Measurements from ENCODE around the gene SCLT1.

Gene SCLT1

DNA sequence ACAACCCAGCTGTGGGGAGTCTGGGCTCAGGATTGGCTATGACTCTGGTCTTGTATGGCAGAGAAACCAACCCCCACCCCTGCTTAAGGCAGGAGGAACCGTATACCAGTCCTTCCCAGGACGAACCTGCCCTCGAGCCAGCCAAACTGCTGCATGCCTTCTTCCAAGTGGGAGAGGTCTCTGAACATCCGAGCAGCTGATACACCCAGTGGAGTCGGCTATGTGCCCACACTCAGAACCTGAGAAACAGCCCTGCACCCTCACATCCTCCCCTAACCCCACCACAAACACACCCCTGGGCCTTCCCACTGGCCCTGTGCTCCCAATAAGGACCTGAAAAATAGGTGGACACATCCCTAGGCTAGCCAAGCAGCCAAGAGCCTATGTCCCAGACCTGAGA, 24.4 kb upstream of the SCLT1 start:
- Histone ChIP-seq H3K9me3 (ENCODE audit: insufficient read depth, low read length) (no peaks in the 10 kb centered on the region), H3K27me3 (ENCODE audit: insufficient read depth, insufficient read length) (no peaks in the 10 kb centered on the region), H3K9ac (ENCODE audit: insufficient read length, low read depth) (no peak overlapping the region), H3K36me3 (ENCODE audit: insufficient read depth, insufficient read length, low read length) (no peaks in the 10 kb centered on the region), H3K4me1 (ENCODE audit: insufficient read depth, insufficient read length) (no peaks in the 10 kb centered on the region), H3K4me3 (ENCODE audit: insufficient read length, low read depth) (no peak overlapping the region)
- no peak for DNase-seq (ENCODE audit: low read depth, low spot score)
- TF ChIP-seq ZNF274 (IDR thresholded peaks at IDR 0.05; ENCODE audit: low read depth, low read length) = no peak
- TF ChIP-seq SUZ12 (IDR thresholded peaks at IDR 0.05; ENCODE audit: extremely low read depth, insufficient read depth, insufficient read length) = no peak
- TF ChIP-seq YY1 (IDR thresholded peaks at IDR 0.05; ENCODE audit: insufficient read depth, insufficient read length) = no peak

GRCh38 chr4:129113919-129114318, 20.6 kb upstream of the SCLT1 start:
- no peak for DNase-seq (ENCODE audit: low read depth, low spot score)
- TF ChIP-seq SUZ12 (IDR thresholded peaks at IDR 0.05; ENCODE audit: extremely low read depth, insufficient read depth, insufficient read length) (no peak), YY1 (IDR thresholded peaks at IDR 0.05; ENCODE audit: insufficient read depth, insufficient read length) (no peak), ZNF274 (IDR thresholded peaks at IDR 0.05; ENCODE audit: low read depth, low read length) (no peak)
- no peaks in the 10 kb centered on the region for H3K9me3 ChIP-seq (ENCODE audit: insufficient read depth, low read length)
- no peaks in the 10 kb centered on the region for H3K4me1 ChIP-seq (ENCODE audit: insufficient read depth, insufficient read length)
- no peak overlapping the region for H3K9ac ChIP-seq (ENCODE audit: insufficient read length, low read depth)
- H3K36me3 ChIP-seq (ENCODE audit: insufficient read depth, insufficient read length, low read length) = no peaks in the 10 kb centered on the region
- no peaks in the 10 kb centered on the region for H3K27me3 ChIP-seq (ENCODE audit: insufficient read depth, insufficient read length)
- H3K4me3 ChIP-seq (ENCODE audit: insufficient read length, low read depth) = no peak overlapping the region

DNA sequence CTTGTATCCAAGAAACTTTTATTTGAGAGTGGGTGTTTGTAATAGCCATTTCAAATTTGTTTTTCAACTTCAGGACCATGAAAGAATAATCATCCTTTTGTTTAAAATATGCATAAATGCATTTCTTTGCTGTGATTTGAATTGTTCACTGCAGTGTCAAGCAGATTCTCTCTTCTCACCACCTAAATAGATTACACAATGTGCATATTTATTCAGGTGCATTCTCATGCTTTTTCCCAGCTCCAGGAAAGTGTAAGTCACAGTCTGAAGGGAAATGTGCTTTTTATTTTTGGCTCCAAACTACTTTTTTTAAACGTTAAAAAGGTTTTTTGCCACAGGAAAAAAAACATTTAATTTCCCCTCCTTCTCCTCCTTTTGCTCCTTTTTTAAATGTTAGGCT, 20.1 kb upstream of the SCLT1 start:
- Histone ChIP-seq H3K36me3 (ENCODE audit: insufficient read depth, insufficient read length, low read length) (no peaks in the 10 kb centered on the region), H3K27me3 (ENCODE audit: insufficient read depth, insufficient read length) (no peaks in the 10 kb centered on the region), H3K9ac (ENCODE audit: insufficient read length, low read depth) (no peak overlapping the region), H3K4me1 (ENCODE audit: insufficient read depth, insufficient read length) (no peaks in the 10 kb centered on the region), H3K9me3 (ENCODE audit: insufficient read depth, low read length) (no peaks in the 10 kb centered on the region), H3K4me3 (ENCODE audit: insufficient read length, low read depth) (no peak overlapping the region)
- no peak for DNase-seq (ENCODE audit: low read depth, low spot score)
- TF ChIP-seq ZNF274 (IDR thresholded peaks at IDR 0.05; ENCODE audit: low read depth, low read length) (no peak), SUZ12 (IDR thresholded peaks at IDR 0.05; ENCODE audit: extremely low read depth, insufficient read depth, insufficient read length) (no peak), YY1 (IDR thresholded peaks at IDR 0.05; ENCODE audit: insufficient read depth, insufficient read length) (no peak)

DNA sequence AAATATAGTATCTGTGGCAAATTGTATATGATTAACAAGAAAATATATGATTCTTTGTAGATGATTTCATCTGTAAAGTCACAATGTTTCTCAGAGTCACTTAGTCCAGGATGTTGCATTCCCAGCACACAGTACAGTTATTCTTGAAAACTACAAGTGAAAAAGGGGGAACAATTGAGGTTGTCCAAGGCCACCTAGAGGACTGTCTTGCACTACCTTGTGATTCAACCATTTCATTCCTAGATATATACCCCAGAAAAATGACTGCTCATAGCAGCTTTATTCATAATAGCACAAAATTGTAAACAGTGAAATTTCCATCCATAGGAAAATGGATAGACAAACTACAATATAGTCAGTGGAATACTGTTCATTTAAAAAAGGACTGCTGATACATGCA, 18.6 kb upstream of the SCLT1 start:
- no peaks in the 10 kb centered on the region for H3K9me3 ChIP-seq (ENCODE audit: insufficient read depth, low read length)
- DNase-seq (ENCODE audit: low read depth, low spot score) = no peak
- no peaks in the 10 kb centered on the region for H3K27me3 ChIP-seq (ENCODE audit: insufficient read depth, insufficient read length)
- H3K36me3 ChIP-seq (ENCODE audit: insufficient read depth, insufficient read length, low read length) = no peaks in the 10 kb centered on the region
- no peak overlapping the region for H3K4me3 ChIP-seq (ENCODE audit: insufficient read length, low read depth)
- H3K4me1 ChIP-seq (ENCODE audit: insufficient read depth, insufficient read length) = no peaks in the 10 kb centered on the region
- no peak overlapping the region for H3K9ac ChIP-seq (ENCODE audit: insufficient read length, low read depth)
- no peak for TF ChIP-seq YY1 (IDR thresholded peaks at IDR 0.05; ENCODE audit: insufficient read depth, insufficient read length)
- TF ChIP-seq ZNF274 (IDR thresholded peaks at IDR 0.05; ENCODE audit: low read depth, low read length) = no peak

- no peaks in the 10 kb centered on the region for H3K36me3 ChIP-seq (ENCODE audit: insufficient read depth, insufficient read length, low read length)
- no peak overlapping the region for H3K9ac ChIP-seq (ENCODE audit: insufficient read length, low read depth)
- no peaks in the 10 kb centered on the region for H3K27me3 ChIP-seq (ENCODE audit: insufficient read depth, insufficient read length)
- H3K4me3 ChIP-seq (ENCODE audit: insufficient read length, low read depth) = no peak overlapping the region
- TF ChIP-seq YY1 (IDR thresholded peaks at IDR 0.05; ENCODE audit: insufficient read depth, insufficient read length) (no peak), ZNF274 (IDR thresholded peaks at IDR 0.05; ENCODE audit: low read depth, low read length) (no peak), SUZ12 (IDR thresholded peaks at IDR 0.05; ENCODE audit: extremely low read depth, insufficient read depth, insufficient read length) (no peak)
- H3K9me3 ChIP-seq (ENCODE audit: insufficient read depth, low read length) = no peaks in the 10 kb centered on the region
- H3K4me1 ChIP-seq (ENCODE audit: insufficient read depth, insufficient read length) = no peaks in the 10 kb centered on the region
- DNase-seq (ENCODE audit: low read depth, low spot score) = no peak
Measured at GRCh38 chr4:129110931-129111330, 17.6 kb upstream of the SCLT1 start.

DNA sequence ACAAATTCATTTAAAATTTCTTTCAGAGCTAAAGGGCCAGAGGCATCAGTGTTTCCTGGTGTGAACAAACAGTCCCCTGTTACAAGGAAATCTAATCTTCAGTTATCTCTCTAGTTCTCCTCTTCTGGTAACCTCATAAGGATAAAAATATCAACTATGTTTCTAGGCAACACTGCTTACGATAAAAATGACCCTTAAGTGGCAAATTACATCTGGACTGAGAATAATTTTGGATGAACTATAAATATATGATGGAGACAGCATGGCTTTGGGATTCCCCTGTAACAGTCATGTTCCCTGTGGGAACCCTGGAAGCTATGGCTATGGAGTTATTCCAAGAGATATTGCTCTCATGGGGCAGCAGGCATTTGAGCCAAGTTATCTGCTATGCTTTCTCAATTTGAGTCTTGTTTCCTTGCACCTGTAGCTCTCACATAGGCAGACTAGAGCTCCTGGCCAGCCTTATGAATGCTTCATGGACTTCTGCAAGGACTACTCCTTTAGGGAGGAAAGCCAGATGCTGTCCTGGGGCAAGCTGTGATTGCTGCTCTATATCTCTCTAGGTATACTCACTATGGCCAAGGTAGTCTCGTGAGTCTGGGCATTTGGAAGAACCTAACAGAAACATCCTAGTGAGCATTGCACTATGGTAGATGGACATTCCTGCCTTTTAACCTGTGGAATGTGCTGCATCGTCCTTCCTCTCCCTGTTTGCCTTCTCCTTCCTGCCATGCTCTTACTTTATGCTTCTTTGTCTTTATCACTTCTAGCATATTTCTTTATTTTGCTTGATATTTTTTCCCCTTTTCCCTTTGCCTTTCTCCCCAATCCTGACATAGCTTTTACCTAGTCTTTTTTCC, 16.9 kb upstream of the SCLT1 start:
- no peak for DNase-seq (ENCODE audit: low read depth, low spot score)
- H3K4me3 ChIP-seq (ENCODE audit: insufficient read length, low read depth) = no peak overlapping the region
- no peak for TF ChIP-seq SUZ12 (IDR thresholded peaks at IDR 0.05; ENCODE audit: extremely low read depth, insufficient read depth, insufficient read length)
- TF ChIP-seq YY1 (IDR thresholded peaks at IDR 0.05; ENCODE audit: insufficient read depth, insufficient read length) = no peak
- no peak for TF ChIP-seq ZNF274 (IDR thresholded peaks at IDR 0.05; ENCODE audit: low read depth, low read length)
- no peak overlapping the region for H3K9ac ChIP-seq (ENCODE audit: insufficient read length, low read depth)
- no peaks in the 10 kb centered on the region for H3K27me3 ChIP-seq (ENCODE audit: insufficient read depth, insufficient read length)
- no peaks in the 10 kb centered on the region for H3K4me1 ChIP-seq (ENCODE audit: insufficient read depth, insufficient read length)
- H3K36me3 ChIP-seq (ENCODE audit: insufficient read depth, insufficient read length, low read length) = no peaks in the 10 kb centered on the region
- no peaks in the 10 kb centered on the region for H3K9me3 ChIP-seq (ENCODE audit: insufficient read depth, low read length)

GRCh38 chr4:129098531-129099001, 5.2 kb upstream of the SCLT1 start:
- H3K4me3 ChIP-seq (ENCODE audit: insufficient read length, low read depth) = no peak overlapping the region
- no peaks in the 10 kb centered on the region for H3K36me3 ChIP-seq (ENCODE audit: insufficient read depth, insufficient read length, low read length)
- no peaks in the 10 kb centered on the region for H3K4me1 ChIP-seq (ENCODE audit: insufficient read depth, insufficient read length)
- no peaks in the 10 kb centered on the region for H3K27me3 ChIP-seq (ENCODE audit: insufficient read depth, insufficient read length)
- no peak overlapping the region for H3K9ac ChIP-seq (ENCODE audit: insufficient read length, low read depth)
- TF ChIP-seq ZNF274 (IDR thresholded peaks at IDR 0.05; ENCODE audit: low read depth, low read length) = no peak
- TF ChIP-seq YY1 (IDR thresholded peaks at IDR 0.05; ENCODE audit: insufficient read depth, insufficient read length) = no peak
- no peak for TF ChIP-seq SUZ12 (IDR thresholded peaks at IDR 0.05; ENCODE audit: extremely low read depth, insufficient read depth, insufficient read length)
- no peak for DNase-seq (ENCODE audit: low read depth, low spot score)
- H3K9me3 ChIP-seq (ENCODE audit: insufficient read depth, low read length) = no peaks in the 10 kb centered on the region

All from NT2/D1 (cell line).